EL (cell line): ENCODE results near the gene TSPAN14.
A peak's percentile ranks its signal among the peaks of the same experiment; 100 is the strongest.

ENCODE experiments used
- DNase-seq: peaks from one replicate; pipeline ENCODE4 v3.0.0-alpha.2; 2016

TSPAN14 gene

DNA sequence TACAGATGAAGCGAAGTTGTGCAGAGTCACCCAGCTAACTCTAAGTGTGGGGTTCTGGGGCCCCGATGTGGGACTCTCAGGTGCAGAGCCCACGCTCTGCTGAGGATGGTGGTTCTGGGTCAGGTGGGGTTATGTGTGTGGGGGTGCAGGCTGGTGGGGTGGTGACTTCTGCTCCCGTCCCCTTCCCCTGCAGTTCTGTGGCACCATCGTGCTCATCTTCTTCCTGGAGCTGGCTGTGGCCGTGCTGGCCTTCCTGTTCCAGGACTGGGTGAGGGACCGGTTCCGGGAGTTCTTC is 54.9 kb downstream of the TSPAN14 start:
- DNase-seq: no peak

DNA sequence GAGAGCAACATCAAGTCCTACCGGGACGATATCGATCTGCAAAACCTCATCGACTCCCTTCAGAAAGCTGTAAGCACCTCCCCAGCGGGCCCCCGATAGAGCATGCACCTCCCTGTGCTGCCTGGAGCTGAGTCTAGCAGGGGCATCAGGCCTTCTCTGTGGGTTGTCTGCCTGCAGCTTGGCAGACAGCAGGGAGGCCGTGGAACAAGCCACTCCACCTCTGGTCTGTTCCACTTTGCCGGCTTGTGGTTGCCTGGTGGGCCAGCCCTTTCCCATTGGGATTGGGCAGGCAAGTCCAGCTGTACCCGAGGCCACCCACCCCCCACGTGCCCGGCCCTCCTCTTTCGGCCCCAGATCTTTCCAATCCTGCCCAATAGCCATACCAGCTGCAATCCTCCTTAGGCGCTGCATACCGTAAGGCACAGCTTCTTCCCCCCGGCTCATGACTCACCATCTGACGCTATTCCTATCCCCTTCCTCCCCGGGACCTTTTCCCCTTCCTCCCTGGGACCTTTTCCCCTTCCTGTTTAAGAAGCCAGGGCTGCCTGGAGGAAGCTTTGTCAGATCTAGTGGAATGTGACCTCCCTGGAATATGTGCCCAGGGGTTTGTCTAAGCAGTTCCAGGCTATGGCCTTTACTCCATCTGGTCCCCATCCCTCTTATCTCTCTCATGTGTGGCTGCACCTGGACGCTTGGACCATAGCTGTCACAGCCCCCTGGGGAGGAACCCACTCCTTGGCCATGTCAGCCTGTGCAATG is 55.5 kb downstream of the TSPAN14 start:
- peak; percentile 98 for DNase-seq

GRCh38 chr10:80512031-80512526 is 58.0 kb downstream of the TSPAN14 start:
- DNase-seq: no peak

- DNase-seq: no peak
Measured at GRCh38 chr10:80513106-80513505, 59.0 kb downstream of the TSPAN14 start.

DNA sequence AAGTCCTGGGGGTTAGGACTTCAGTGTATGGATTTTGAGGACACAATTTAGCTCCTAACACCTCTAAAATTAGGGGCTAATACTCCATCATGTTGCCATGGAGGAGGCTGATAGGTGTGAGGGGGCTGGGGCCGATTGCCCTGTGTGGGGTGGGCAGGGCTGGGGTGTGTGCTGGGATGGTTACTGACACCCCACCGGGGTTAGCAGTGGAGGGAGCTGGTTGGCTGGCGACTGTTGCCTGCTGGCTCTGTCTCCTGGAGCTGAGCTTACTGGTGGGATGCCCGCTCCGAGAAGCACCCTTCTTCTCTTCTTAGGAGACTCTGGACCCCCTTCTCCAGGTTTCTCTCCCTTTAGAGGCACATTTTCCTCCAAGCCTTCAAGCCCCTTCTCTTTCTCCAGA is 61.4 kb downstream of the TSPAN14 start:
- DNase-seq: no peak

DNA sequence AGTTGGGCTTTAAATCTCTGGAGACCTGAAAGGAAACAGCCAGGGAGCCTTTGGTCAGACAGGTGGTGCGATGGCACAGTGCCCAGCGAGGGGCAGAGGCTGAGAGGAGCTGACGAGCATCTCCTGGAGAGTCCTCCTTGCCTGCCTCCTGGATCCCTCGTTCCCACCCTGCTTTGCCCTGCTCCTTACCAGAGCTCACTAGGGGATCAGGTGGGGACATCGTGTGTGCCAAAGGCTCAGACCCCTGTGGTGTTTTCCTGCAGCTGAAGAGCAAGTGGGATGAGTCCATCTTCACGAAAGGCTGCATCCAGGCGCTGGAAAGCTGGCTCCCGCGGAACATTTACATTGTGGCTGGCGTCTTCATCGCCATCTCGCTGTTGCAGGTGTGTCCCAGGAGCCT is 61.8 kb downstream of the TSPAN14 start:
- no peak for DNase-seq

- DNase-seq: no peak
Measured at GRCh38 chr10:80516506-80517075, 62.5 kb downstream of the TSPAN14 start.

DNA sequence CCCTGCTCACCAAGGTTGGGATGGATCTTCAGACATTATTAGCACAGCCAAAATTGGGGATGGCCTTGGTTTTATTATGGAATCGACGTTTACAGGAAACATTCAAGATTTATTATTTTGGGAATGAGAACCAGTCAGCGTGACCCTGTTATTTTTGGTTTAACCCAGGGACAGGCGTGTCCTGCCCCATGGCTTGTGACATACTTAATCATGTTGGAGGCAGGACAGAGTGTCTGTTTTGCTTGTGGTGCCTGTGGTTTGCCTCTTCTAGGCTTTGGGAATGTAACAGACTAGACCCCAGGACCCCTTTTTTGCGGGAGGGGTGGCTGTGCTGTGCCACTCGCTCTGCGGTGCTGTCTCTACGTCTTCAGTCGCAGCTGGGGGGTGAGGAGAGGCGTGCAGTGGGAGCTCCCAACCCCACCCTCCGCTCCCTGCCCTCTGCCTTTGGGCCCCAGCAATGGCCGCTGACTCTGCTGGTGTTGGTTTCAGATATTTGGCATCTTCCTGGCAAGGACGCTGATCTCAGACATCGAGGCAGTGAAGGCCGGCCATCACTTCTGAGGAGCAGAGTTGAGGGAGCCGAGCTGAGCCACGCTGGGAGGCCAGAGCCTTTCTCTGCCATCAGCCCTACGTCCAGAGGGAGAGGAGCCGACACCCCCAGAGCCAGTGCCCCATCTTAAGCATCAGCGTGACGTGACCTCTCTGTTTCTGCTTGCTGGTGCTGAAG is 63.5 kb downstream of the TSPAN14 start:
- DNase-seq: no peak

GRCh38 chr10:80518143-80518806 is 64.2 kb downstream of the TSPAN14 start:
- no peak for DNase-seq

GRCh38 chr10:80518807-80519360 is 64.8 kb downstream of the TSPAN14 start:
- DNase-seq: no peak

- DNase-seq: no peak
Measured at GRCh38 chr10:80519936-80520650, 66.0 kb downstream of the TSPAN14 start.

GRCh38 chr10:80520661-80521470 is 66.8 kb downstream of the TSPAN14 start:
- DNase-seq: no peak

GRCh38 chr10:80522756-80523363 is 68.8 kb downstream of the TSPAN14 start:
- no peak for DNase-seq

- no peak for DNase-seq
Measured at GRCh38 chr10:80523773-80524172, 69.7 kb downstream of the TSPAN14 start.

DNA sequence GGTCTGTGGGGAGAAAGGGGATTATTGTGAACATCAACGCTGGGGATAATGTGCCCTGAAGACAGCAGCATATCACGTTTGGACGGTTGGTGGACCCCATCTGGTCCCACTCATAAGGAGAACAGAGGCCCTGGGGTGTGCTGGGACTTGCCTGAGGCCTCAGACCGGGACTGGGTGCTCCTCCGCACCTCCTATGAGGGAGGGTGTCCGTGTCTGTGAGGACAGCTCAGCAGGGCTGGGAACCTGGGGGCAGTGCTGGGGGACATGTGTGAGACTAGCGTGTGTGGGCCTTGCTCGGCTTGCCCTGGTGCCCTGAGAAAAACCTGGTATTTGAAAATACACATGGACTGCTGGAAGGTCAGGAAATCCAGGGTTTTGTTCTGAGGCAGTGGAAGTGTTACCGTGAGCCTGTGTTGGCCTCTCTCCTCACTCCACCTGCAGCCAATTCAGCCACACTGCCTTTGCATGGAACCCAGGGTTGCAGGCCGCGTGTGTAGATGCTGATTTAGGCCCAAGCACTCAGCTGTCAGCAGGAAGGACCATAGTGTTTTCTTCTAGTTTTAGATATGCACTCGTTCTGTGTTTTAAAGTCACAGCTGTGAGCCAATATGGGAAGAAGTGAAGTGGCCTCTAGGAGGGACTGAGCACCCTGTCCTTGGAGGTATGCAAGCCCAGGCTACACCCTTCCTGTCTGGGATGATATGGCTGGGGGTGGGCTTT is 70.2 kb downstream of the TSPAN14 start:
- DNase-seq: no peak

DNA sequence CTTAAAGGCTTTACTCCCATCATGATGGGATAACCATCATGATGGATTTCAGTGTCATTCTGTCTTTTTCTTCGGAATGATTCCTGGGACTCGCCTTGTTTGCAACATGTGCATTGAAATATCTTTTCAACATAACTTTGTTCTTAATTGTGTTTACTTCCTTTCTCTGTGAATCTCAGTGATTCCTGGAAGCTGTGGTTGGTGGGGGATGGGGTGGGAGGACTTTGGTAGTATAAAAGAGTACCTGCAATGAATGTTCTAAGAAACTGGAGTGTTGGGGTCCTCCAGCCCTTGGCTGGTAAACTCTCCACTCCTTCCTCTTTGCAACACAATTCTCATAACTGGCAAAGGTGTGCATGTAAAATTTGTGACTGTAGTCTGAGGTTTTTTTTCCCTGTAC is 72.1 kb downstream of the TSPAN14 start:
- no peak for DNase-seq

GRCh38 chr10:80526742-80527141 is 72.6 kb downstream of the TSPAN14 start:
- DNase-seq: no peak

GRCh38 chr10:80528185-80528700 is 74.1 kb downstream of the TSPAN14 start:
- DNase-seq: no peak

GRCh38 chr10:80528901-80529300 is 74.8 kb downstream of the TSPAN14 start:
- DNase-seq: no peak

DNA sequence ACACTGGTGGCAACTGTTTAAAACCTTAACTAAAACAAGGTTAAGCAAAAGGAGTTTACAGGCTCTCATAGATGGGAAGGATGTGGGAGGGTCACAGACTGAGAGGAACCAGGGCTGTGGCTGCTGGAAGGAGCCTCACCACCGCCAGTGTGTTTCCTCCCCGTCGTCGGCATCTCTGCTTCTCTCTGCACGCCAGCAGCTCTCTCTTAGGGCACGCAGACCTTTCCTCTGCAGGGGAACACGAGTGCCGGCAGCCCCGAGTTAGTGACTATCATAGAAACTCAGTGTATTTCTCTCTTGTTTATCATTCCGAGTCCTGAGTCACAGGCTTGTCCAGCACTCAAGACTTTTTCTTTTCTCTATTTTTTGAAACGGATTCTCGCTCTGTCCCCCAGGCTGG is 75.5 kb downstream of the TSPAN14 start:
- DNase-seq: no peak
